ENCODE measurements around the gene TGFBR3. TPM values are rescaled to one million over a fixed set of nuclear protein-coding genes. Genes with fewer than 3 reads are reported as not detected.
A peak's percentile ranks its signal among the peaks of the same experiment; 100 is the strongest.

Gene TGFBR3
- total RNA-seq, 2 donors from 2014 or later, result 60.8 to 62.4 TPM

- Histone ChIP-seq H3K36me3 (no peaks in the 10 kb centered on the region), H3K27me3 (replicated peaks; ENCODE audit: insufficient read depth) (no peaks in the 10 kb centered on the region), H3K4me3 (no peak overlapping the region), H3K9me3 (no peaks in the 10 kb centered on the region), H3K27ac (peak overlapping the region in 1 of 2 donors; percentile 19), H3K4me1 (ENCODE audit: control insufficient read depth in 1 of 2, low read depth in 2 of 2) (peaks cover 22 to 60% of the 10 kb centered on the region in 2 donors)
- ATAC-seq (ENCODE audit: insufficient number of reproducible peaks, low FRiP score, low read depth) (no peak), DNase-seq (ENCODE audit: low spot score) (no peak)
- TF ChIP-seq CTCF (IDR thresholded peaks at IDR 0.05), result no peak
Measured at GRCh38 chr1:91741906-91742305, 144.0 kb downstream of the TGFBR3 start.

GRCh38 chr1:91741301-91741700, 144.7 kb downstream of the TGFBR3 start:
- no peaks in the 10 kb centered on the region for H3K9me3 ChIP-seq
- peaks cover 22 to 65% of the 10 kb centered on the region in 2 donors for H3K4me1 ChIP-seq (ENCODE audit: control insufficient read depth in 1 of 2, low read depth in 2 of 2)
- H3K27ac ChIP-seq, result no peak overlapping the region
- no peaks in the 10 kb centered on the region for H3K36me3 ChIP-seq
- ATAC-seq (ENCODE audit: insufficient number of reproducible peaks, low FRiP score, low read depth) (no peak), DNase-seq (ENCODE audit: low spot score) (no peak)
- H3K4me3 ChIP-seq, result no peak overlapping the region
- H3K27me3 ChIP-seq (replicated peaks; ENCODE audit: insufficient read depth), result no peaks in the 10 kb centered on the region
- TF ChIP-seq CTCF (IDR thresholded peaks at IDR 0.05), result no peak

GRCh38 chr1:91737650-91738049, 148.3 kb downstream of the TGFBR3 start:
- no peak for DNase-seq (ENCODE audit: low spot score)
- peaks cover 14 to 43% of the 10 kb centered on the region in 2 donors for H3K4me1 ChIP-seq (ENCODE audit: control insufficient read depth in 1 of 2, low read depth in 2 of 2)
- ATAC-seq (ENCODE audit: insufficient number of reproducible peaks, low FRiP score, low read depth), result no peak
- no peaks in the 10 kb centered on the region for H3K27me3 ChIP-seq (replicated peaks; ENCODE audit: insufficient read depth)
- H3K9me3 ChIP-seq, result no peaks in the 10 kb centered on the region
- no peaks in the 10 kb centered on the region for H3K36me3 ChIP-seq
- H3K27ac ChIP-seq, result peak overlapping the region; percentile 73 to 86
- TF ChIP-seq CTCF (IDR thresholded peaks at IDR 0.05), result no peak
- H3K4me3 ChIP-seq, result no peak overlapping the region

- Histone ChIP-seq H3K27me3 (replicated peaks; ENCODE audit: insufficient read depth) (no peaks in the 10 kb centered on the region), H3K4me1 (ENCODE audit: control insufficient read depth in 1 of 2, low read depth in 2 of 2) (peaks cover 14 to 42% of the 10 kb centered on the region in 2 donors), H3K27ac (peak overlapping the region; percentile 73 to 86), H3K9me3 (no peaks in the 10 kb centered on the region), H3K36me3 (no peaks in the 10 kb centered on the region), H3K4me3 (peak overlapping the region; percentile 45)
- peak; percentile 13 for DNase-seq (ENCODE audit: low spot score)
- ATAC-seq (ENCODE audit: insufficient number of reproducible peaks, low FRiP score, low read depth), result peak; percentile 52
- TF ChIP-seq CTCF (IDR thresholded peaks at IDR 0.05), result no peak
Measured at GRCh38 chr1:91736715-91737615, 149.0 kb downstream of the TGFBR3 start.

DNA sequence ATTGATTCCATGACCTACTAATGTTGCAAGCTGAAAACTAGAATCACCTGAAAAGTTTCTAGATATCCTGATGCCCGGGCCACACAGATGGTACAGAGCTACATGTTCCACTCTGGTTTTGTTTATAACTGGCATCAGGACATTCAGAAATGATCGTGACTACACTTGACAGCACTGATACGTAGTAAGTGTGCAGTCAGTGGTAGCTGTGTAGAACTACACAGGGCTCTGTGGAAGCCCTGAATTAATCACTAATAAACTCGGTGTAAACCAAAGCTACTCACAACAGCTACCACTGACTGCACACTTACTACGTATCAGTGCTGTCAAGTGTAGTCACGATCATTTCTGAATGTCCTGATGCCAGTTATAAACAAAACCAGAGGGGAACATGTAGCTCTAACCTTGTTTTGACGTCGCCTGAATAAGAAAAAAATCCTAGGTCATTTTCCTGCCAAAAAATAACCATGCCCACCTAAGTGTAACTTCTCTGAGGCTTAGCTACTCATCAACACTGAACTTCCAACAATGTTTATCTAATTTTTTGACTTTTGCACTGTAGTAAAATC, 149.7 kb downstream of the TGFBR3 start:
- ATAC-seq (ENCODE audit: insufficient number of reproducible peaks, low FRiP score, low read depth), result no peak
- H3K4me1 ChIP-seq (ENCODE audit: control insufficient read depth in 1 of 2, low read depth in 2 of 2), result peaks cover 18 to 42% of the 10 kb centered on the region in 2 donors
- H3K4me3 ChIP-seq, result peak overlapping the region; percentile 45

More for the DNA sequence above, 149.7 kb downstream of the TGFBR3 start:
- no peaks in the 10 kb centered on the region for H3K27me3 ChIP-seq (replicated peaks; ENCODE audit: insufficient read depth)
- no peaks in the 10 kb centered on the region for H3K36me3 ChIP-seq
- DNase-seq (ENCODE audit: low spot score), result no peak
- no peaks in the 10 kb centered on the region for H3K9me3 ChIP-seq
- H3K27ac ChIP-seq, result peak overlapping the region; percentile 73 to 86
- TF ChIP-seq CTCF (IDR thresholded peaks at IDR 0.05), result peak; percentile 9
